ENCODE measurements around the gene PDE4B.

PDE4B gene

GRCh38 chr1:66372522-66373101, 579.9 kb downstream of the PDE4B start:
- DNase-seq, result peak in 2 of 3 donors; percentile 49 to 55

- DNase-seq, result peak; percentile 50 to 63 (median 56)
Observed at GRCh38 chr1:66373157-66373591, 580.5 kb downstream of the PDE4B start.

GRCh38 chr1:66374148-66374547, 581.5 kb downstream of the PDE4B start:
- DNase-seq, result peak; percentile 34 to 90 (median 78)

GRCh38 chr1:66374561-66375111, 581.9 kb downstream of the PDE4B start:
- peak; percentile 84 to 99 (median 96) for DNase-seq

GRCh38 chr1:66375125-66375524, 582.4 kb downstream of the PDE4B start:
- DNase-seq, result no peak

- DNase-seq, result peak; percentile 91 to 97 (median 94)
Observed at GRCh38 chr1:66380452-66381212, 587.9 kb downstream of the PDE4B start.

GRCh38 chr1:66381621-66382275, 589.1 kb downstream of the PDE4B start:
- DNase-seq, result no peak

GRCh38 chr1:66383168-66383567, 590.5 kb downstream of the PDE4B start:
- peak in 1 of 3 donors; percentile 27 for DNase-seq

GRCh38 chr1:66383611-66384010, 590.9 kb downstream of the PDE4B start:
- peak in 2 of 3 donors; percentile 68 to 70 for DNase-seq

GRCh38 chr1:66384258-66384921, 591.7 kb downstream of the PDE4B start:
- peak in 2 of 3 donors; percentile 66 to 85 for DNase-seq

- DNase-seq, result peak in 1 of 3 donors; percentile 23
Observed at GRCh38 chr1:66386712-66387111, 594.0 kb downstream of the PDE4B start.

GRCh38 chr1:66388913-66389312, 596.2 kb downstream of the PDE4B start:
- DNase-seq, result no peak

GRCh38 chr1:66393586-66394287, 601.0 kb downstream of the PDE4B start:
- peak; percentile 85 to 90 (median 89) for DNase-seq

- DNase-seq, result no peak
Observed at GRCh38 chr1:66394603-66395002, 601.9 kb downstream of the PDE4B start.

GRCh38 chr1:66395202-66396061, 602.7 kb downstream of the PDE4B start:
- DNase-seq, result peak; percentile 94 to 100 (median 98)

- peak; percentile 77 to 94 (median 89) for DNase-seq
Observed at GRCh38 chr1:66396212-66396890, 603.7 kb downstream of the PDE4B start.

- DNase-seq, result peak in 2 of 3 donors; percentile 55 to 68
Observed at GRCh38 chr1:66397192-66397591, 604.5 kb downstream of the PDE4B start.

- peak in 2 of 3 donors; percentile 59 for DNase-seq
Observed at GRCh38 chr1:66399888-66400529, 607.3 kb downstream of the PDE4B start.

GRCh38 chr1:66400660-66401059, 608.0 kb downstream of the PDE4B start:
- no peak for DNase-seq

GRCh38 chr1:66401244-66401643, 608.5 kb downstream of the PDE4B start:
- peak; percentile 64 to 73 (median 72) for DNase-seq

Data from suppressor macrophage treated with lipopolysaccharide for 1 hour (primary cell).